Activated naive CD8-positive, alpha-beta T cell treated with anti-CD3 and anti-CD28 coated beads for 36 hours (primary cell): ENCODE results near the gene C13orf46. TPM values are rescaled to one million over a fixed set of nuclear protein-coding genes. Genes with fewer than 3 reads are reported as not detected.
A peak's percentile ranks its signal among the peaks of the same experiment; 100 is the strongest.

Experiments used
- DNase-seq: peaks from one replicate; pipeline ENCODE4 v3.0.0; 2021
- H3K27ac Mint-ChIP-seq: one replicate; pipeline ENCODE4 v1.8.0; 2022; ENCODE audit warnings: mild to moderate bottlenecking, moderate library complexity, mixed read lengths
- H3K27me3 Mint-ChIP-seq: one replicate; pipeline ENCODE4 v1.8.0; 2022; ENCODE audit warnings: mild to moderate bottlenecking, mixed read lengths
- H3K36me3 Mint-ChIP-seq: one replicate; pipeline ENCODE4 v1.8.0; 2021; ENCODE audit warnings: mild to moderate bottlenecking, mixed read lengths
- H3K4me1 Mint-ChIP-seq: one replicate; pipeline ENCODE4 v1.8.0; 2021; ENCODE audit warnings: mixed read lengths
- H3K4me3 Mint-ChIP-seq: one replicate; pipeline ENCODE4 v1.8.0; 2022; ENCODE audit warnings: mild to moderate bottlenecking, moderate library complexity, mixed read lengths
- H3K9me3 Mint-ChIP-seq: one replicate; pipeline ENCODE4 v1.8.0; 2022; ENCODE audit warnings: mixed read lengths
- total RNA-seq, 2 experiments: library from RNA; stranded (reverse); gene quantifications; one replicate each; pipeline ENCODE4 v1.2.3, GENCODE V29; 2021

C13orf46 gene
- total RNA-seq, 2 experiments from 2014 or later: 0.96 to 0.99 TPM

DNA sequence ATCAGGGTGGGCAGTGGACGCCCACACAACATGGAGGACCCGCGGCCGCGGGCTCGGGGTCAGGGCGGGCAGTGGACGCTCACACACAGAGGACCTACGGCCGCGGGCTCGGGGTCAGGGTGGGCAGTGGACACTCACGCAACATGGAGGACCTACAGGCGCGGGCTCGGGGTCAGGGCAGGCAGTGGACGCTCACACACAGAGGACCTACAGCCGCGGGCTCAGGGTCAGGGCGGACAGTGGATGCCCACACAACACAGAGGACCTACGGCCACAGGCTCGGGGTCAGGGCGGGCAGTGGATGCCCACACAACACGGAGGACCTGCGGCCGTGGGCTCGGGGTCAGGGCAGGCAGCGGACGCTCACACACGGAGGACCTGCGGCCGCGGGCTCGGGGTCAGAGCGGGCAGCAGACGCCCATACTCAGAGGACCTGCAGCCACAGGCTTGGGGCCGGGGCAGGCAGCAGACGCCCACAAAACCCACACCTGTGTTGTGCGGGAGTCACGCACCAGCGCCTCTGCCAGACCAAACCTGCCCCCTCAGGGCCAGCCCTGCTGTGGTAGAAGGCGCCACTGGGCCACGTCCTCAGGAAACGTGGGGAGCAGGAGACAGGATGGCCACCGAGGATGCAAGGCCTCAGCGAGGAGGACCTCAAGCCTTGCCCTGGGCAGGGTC is 27.6 kb upstream of the C13orf46 start:
- Mint-ChIP-seq H3K4me3 (no peak overlapping the region), H3K27me3 (no peaks in the 10 kb centered on the region), H3K36me3 (peaks cover 2% of the 10 kb centered on the region), H3K4me1 (peaks cover 2% of the 10 kb centered on the region), H3K9me3 (no peaks in the 10 kb centered on the region), H3K27ac (peak overlapping the region; percentile 38)
- no peak for DNase-seq

DNA sequence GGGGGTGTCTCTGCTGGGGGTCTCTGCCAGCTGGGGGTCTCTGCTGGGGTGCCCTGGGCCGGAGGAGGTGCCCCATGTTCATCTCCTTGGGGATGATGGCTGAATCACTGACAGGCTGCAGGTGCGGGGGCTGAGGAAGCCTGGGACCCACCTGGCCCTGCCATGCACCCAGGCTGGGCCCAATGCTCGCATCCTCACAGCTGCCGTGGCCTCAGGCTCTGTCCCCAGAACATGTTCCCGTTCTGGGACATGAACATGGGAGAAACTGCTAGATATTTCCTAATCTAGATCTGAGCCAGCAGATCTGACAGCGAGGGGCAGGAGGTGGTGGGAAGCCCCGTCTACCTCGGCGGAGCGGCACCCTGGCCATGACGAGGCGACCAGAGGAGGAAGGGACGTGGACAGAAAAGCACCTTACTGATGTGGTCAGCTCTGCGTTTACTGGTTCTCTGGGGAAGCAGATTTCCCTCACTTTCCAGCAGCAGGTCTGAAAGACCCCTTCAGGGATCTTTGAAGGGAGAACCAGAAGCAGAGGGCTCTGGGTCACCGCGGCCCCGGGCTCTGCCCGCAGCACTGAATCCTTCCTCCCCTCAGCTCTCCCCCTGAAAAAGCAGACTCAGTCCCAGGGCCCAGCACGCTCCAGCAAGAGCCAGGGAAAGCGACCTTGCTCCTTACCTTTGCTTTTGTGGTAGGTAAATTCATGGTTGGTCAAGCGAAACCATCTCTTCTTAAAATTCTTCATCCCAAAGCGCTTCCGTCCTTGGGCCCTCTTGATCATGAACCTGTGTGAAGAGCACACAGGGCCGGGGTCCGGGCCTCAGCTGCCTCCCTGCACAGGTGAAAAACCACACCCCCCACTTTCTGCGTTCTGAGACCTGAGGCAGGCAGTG is 26.5 kb upstream of the C13orf46 start:
- Mint-ChIP-seq H3K9me3 (no peaks in the 10 kb centered on the region), H3K4me3 (no peak overlapping the region), H3K27me3 (no peaks in the 10 kb centered on the region), H3K27ac (no peak overlapping the region), H3K4me1 (peaks cover 2% of the 10 kb centered on the region), H3K36me3 (peaks cover 2% of the 10 kb centered on the region)
- no peak for DNase-seq

DNA sequence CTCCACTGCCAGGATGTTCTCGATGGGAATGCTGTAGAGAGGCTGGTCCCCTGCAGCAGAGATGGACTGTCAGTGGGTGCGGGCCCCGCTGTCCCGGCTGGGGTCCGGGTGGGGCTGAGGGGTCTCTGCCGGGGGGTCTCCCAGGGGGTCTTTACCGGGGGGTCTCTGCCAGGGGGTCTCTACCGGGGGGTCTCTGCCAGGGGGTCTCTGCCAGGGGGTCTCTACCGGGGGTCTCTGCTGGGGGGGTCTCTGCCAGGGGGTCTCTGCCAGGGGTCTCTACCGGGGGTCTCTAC is 25.7 kb upstream of the C13orf46 start:
- Mint-ChIP-seq H3K27me3 (no peaks in the 10 kb centered on the region), H3K9me3 (no peaks in the 10 kb centered on the region), H3K36me3 (peaks cover 2% of the 10 kb centered on the region), H3K4me3 (no peak overlapping the region), H3K27ac (no peak overlapping the region), H3K4me1 (peaks cover 2% of the 10 kb centered on the region)
- DNase-seq: no peak

DNA sequence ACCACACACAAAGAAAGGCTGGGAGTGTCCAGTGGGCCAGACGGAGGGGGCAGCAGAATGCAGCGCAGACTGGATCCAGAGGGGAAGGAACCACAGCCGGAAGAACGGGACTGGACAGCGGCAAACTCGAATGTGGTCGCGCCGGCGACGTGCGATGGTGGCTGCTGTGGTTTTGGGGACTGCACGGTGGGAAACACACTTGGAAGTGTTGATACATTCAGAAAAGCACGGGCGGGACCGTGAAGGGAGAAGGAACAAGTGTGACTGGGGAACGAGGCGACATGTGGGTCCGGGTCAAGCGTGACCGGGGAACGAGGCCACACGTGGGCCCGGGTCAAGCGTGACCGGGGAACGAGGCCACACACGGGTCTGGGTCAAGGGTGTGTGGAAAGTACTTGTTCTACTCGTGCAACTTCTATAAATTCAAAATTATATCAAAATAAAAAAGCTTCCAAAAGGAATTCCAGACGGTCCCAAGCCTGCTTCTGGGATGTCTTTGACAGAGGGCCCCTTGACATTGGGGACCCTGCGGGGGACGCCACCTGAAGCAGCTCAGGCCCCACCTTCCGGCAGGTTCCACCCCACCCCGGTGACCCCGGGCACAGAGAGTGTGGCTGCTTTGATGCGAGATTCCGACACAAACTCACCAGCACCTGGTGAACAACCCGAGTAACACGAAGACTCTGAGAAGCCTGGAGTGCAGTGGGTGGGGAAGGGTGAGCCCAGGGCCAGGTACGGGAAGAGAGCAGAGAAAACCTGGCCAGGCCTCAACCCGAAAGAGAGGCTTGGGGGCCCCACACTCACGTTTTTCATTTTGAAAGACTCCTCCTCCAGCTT is 25.1 kb upstream of the C13orf46 start:
- H3K4me3 Mint-ChIP-seq: no peak overlapping the region
- H3K36me3 Mint-ChIP-seq: peaks cover 2% of the 10 kb centered on the region
- no peak for DNase-seq
- no peaks in the 10 kb centered on the region for H3K9me3 Mint-ChIP-seq
- no peaks in the 10 kb centered on the region for H3K27me3 Mint-ChIP-seq
- H3K4me1 Mint-ChIP-seq: peaks cover 2% of the 10 kb centered on the region
- H3K27ac Mint-ChIP-seq: peak overlapping the region; percentile 40

DNA sequence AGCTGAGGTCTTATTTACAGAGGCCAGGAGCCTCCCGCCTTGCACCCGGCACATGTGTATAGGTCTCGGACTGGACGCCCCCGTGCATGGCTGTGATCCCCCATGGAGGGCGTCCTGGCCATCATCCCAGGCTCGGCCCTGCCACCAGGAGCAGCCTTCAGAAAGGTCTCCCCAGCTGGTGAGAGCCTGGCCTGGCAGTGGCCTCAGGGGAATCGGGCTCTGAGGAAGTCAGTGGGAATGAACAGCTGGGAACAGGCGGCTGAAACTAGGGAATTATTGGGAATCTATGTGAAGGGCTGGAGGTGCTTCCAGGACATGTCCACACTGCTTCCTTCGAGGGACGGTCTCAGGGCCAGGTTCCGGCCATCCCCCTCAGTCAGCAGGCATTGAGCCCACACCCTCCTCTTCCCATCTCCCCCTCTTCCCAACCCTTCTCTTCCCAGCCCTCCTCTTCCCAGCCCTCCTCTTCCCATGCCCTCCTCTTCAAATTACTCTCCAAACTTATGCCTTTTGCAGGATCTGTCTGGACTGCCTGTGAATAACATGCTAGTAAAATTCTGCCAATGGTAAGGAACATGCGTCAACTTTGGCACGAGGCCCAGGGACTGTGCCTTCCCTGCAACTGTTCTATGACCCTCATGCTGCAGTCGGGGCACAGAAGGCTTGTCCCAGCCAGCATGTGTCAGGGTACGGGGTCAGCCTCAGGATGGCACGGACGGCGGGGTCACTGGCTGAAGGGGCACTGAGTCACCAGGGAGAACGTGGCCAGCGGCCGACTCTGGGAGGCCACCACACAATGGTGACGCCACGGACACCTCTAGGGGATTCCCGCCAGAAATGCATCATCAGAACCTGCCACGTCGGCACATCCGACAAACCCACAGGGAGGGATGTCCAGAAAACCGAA is 24.2 kb upstream of the C13orf46 start:
- Mint-ChIP-seq H3K27ac (peak overlapping the region; percentile 44), H3K4me1 (peaks cover 2% of the 10 kb centered on the region), H3K4me3 (no peak overlapping the region), H3K36me3 (peaks cover 2% of the 10 kb centered on the region), H3K27me3 (no peaks in the 10 kb centered on the region), H3K9me3 (no peaks in the 10 kb centered on the region)
- DNase-seq: no peak

DNA sequence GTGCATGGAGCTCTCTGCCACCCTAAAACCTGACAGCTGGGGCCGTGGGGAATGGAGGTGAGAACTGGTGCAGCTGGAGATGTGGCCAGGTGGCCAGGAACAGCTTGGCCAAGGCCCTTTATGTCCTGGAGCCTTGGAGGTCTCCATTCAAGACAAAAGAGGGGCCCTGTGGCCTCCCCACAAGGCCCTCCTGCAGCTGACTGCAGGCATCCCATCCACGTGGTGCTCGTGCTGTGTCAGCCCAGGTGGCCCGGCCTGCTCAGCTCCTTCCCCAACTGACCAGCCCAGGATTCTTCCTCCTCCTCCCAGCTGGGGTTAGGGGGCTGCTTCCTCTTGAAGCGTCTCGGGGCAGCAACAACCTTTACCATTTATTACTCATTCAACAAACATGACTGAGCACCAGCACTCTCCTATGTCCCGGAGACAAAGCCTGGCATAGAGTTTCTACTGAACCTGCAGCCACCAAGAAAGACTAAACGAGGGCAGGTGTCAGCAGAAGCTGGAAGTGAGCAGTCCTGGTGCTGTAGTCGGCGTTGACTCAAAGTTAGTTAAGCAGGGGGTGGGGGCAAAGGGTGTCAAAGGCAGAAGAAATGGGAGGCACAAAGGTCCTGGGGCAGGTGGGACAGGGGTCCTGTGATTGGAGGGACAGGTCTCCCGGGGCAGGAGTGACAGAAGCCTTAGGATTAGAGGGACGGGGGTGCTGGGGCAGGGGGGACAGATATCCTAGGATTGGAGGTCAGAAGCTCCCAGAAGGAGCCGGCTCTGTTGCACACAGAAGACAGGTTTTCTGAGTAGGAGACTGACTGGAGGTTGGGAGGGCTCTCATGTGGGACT is 23.3 kb upstream of the C13orf46 start:
- Mint-ChIP-seq H3K27ac (no peak overlapping the region), H3K9me3 (no peaks in the 10 kb centered on the region), H3K36me3 (peaks cover 5% of the 10 kb centered on the region), H3K4me1 (peaks cover 2% of the 10 kb centered on the region), H3K4me3 (no peak overlapping the region), H3K27me3 (no peaks in the 10 kb centered on the region)
- DNase-seq: no peak

DNA sequence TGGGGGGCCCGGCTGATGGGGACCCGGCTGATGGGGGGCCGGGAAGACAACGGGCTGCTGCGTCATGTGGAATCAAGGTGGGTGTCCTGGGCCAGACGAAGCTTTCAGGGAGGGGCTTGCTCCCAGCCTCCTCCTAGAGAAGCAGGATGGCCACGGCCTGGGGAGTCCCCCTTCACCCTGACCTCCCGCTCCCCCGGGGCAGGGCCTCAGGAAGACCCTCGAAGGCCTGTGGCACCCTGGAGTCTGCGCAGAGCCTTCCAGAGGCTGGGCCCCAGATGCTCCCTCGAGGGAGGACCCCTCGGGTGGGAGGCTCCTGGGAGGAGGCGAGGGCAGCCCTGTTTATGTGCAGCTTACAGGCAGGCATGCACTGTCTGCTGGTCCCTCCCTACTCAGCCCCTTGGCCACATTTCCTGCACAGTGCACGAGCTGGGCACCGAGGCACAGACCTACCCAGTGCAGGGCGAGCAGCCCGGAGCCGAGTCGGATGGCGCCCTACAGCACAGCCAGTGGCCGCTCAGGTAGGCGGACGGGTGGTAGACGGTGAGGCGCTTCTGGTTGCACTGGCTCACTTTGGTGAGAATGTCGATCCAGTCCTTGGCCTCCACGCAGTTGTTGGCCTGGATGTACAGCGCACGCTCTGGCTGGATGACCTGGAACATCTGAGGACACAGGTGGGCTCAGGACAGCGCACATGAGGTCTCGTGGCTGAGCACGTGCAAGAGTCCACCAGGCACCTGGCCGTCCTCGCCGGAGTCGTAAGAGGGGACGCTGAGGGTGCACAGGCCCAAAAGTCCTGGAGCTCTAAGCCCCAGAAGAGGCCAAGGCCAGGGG is 22.4 kb upstream of the C13orf46 start:
- Mint-ChIP-seq H3K36me3 (peaks cover 10% of the 10 kb centered on the region), H3K9me3 (no peaks in the 10 kb centered on the region), H3K27me3 (no peaks in the 10 kb centered on the region), H3K27ac (no peak overlapping the region), H3K4me1 (no peaks in the 10 kb centered on the region), H3K4me3 (no peak overlapping the region)
- no peak for DNase-seq

DNA sequence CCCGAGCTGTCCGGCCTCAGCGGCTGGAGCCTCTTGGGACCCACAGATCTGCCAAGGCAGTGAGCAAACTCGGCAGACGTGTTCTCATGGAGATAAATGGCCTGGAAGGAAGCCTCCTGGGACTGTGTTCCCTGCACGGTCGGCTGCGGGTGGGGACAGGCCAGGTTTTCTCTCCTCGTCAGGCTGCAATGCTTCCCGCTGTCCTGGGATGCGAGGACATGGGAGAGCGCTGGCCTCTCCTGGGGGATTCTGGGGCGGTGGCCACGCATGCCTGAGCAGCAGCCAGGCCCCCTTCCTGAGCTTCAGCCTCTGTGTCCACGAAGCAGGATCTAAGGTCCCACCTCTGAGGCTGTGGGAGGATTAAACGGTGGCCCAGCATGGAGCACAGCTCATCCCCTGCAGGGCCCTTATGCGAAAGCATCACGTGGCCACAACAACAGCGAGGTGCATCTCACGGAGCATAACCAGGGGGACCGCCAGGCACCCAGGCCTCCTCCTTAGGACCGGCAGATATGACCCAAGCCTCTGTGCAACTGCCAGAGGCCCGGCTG is 21.2 kb upstream of the C13orf46 start:
- Mint-ChIP-seq H3K27me3 (no peaks in the 10 kb centered on the region), H3K36me3 (peaks cover 16% of the 10 kb centered on the region), H3K27ac (no peak overlapping the region), H3K4me3 (no peak overlapping the region), H3K4me1 (no peaks in the 10 kb centered on the region), H3K9me3 (no peaks in the 10 kb centered on the region)
- DNase-seq: no peak

DNA sequence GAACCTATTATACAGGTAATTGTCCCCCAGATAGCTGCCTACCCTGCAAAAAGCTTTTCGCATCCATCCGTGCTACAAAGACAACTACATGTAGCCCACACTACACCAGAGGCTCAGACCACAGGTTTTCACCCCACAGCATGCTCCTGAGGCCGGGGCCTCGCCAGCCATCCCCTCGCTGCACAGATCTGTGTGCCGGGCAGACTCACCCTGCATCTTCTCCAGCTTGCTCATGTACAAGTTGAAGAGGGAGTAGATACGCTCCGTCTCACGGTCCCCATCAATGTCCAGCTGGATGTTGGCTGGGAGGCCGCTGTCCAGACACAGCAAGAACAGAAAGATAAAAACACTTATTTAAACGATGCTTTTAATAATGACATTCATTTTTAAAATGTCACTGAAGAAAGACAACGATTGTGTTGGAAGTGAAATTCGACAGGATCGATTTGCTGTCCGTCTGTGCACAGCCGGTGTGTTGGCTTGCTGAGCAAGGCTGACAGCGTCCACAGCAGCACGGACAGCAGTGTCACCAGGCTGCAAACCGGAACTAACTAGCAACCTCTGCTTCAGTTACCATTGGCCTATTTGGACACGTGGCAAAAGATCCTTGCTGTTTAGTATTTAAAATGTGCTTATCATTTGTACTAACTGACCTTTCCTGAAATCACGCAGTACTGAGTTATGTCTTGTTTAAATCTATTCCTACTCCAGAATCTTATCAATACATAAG is 18.6 kb upstream of the C13orf46 start:
- H3K9me3 Mint-ChIP-seq: peaks cover 4% of the 10 kb centered on the region
- no peak for DNase-seq
- peaks cover 3% of the 10 kb centered on the region for H3K4me1 Mint-ChIP-seq
- no peak overlapping the region for H3K27ac Mint-ChIP-seq
- H3K27me3 Mint-ChIP-seq: no peaks in the 10 kb centered on the region
- H3K4me3 Mint-ChIP-seq: no peak overlapping the region
- peaks cover 30% of the 10 kb centered on the region for H3K36me3 Mint-ChIP-seq

DNA sequence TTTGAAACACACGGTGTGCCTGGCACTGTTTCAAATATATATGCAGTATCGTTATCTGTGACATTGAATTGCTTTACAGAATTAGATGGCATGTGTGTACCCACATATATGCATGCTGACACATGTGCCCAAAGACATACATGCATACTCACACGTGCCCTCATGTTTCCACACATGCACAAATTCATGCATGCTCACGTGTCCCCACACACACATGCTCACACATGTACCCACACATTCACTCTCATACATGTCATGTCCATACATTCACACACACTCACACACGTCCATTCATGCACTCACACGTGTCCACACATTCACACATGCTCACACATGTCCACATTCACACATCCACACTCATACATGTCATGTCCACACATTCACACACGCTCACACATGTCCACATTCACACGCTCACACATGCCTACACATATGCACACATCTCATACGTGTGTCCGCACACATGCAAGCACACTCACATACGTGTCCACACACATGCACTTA is 17.9 kb upstream of the C13orf46 start:
- Mint-ChIP-seq H3K36me3 (peaks cover 30% of the 10 kb centered on the region), H3K4me3 (no peak overlapping the region), H3K27me3 (no peaks in the 10 kb centered on the region), H3K9me3 (peaks cover 4% of the 10 kb centered on the region), H3K4me1 (peaks cover 3% of the 10 kb centered on the region), H3K27ac (no peak overlapping the region)
- DNase-seq: no peak

DNA sequence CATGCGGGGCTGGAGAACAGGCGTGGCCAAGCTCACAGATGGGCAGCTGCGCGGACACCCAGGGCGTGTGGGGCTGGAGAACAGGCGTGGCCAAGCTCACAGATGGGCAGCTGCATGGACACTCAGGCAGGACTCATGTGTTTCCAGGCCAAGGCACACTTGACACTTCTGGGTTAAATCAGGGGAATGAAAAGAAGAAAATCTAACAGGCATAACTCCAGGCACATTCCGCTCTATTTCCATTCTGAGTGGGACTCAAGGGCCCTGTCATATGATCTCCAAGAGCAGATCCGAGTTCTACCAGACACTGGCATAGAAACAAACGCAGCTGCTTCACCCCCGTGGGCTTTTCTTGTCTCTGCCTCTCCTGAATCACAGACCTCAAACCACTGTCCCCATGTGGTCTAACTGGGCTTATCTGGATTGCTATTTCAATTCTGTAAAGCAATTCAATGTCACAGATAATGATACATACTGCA is 17.4 kb upstream of the C13orf46 start:
- no peaks in the 10 kb centered on the region for H3K27me3 Mint-ChIP-seq
- no peak overlapping the region for H3K27ac Mint-ChIP-seq
- no peak overlapping the region for H3K4me3 Mint-ChIP-seq
- peaks cover 30% of the 10 kb centered on the region for H3K36me3 Mint-ChIP-seq
- peaks cover 3% of the 10 kb centered on the region for H3K4me1 Mint-ChIP-seq
- peaks cover 4% of the 10 kb centered on the region for H3K9me3 Mint-ChIP-seq
- no peak for DNase-seq

DNA sequence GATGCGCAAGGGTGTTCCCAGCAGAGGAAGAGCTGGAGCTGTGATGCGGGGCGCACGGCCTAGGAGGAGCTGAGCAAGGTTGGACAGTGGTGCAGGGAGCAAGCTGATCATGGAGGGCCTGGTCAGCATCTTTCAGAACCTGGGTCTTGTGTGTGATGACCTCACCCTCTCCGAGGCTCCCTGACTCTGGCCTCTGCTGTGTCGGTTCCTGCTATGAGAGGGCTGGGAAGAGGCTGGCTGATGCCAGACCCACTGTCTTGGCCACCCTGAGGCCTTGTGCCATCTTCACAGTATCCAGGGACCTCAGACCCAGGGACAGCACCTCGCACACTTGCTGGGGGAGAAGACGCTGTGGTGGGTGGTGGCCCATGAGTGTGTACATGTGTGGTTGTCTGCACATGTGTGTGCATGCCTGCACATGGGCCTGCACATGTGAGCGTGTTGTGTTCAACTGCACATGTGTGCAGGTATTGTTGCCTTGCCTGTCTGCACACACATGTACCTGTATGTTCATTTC is 16.5 kb upstream of the C13orf46 start:
- Mint-ChIP-seq H3K27me3 (no peaks in the 10 kb centered on the region), H3K36me3 (peaks cover 30% of the 10 kb centered on the region), H3K4me3 (no peak overlapping the region), H3K4me1 (peaks cover 3% of the 10 kb centered on the region), H3K27ac (peak overlapping the region; percentile 62), H3K9me3 (peaks cover 4% of the 10 kb centered on the region)
- DNase-seq: no peak
